Thymus (tissue), 11 donors: Measurements from ENCODE around the gene GIPC1. TPM values are rescaled to one million over a fixed set of nuclear protein-coding genes. Genes with fewer than 3 reads are reported as not detected.

ENCODE experiments used
- DNase-seq, 9 donors: peaks; one replicate each; pipeline ENCODE4 v3.0.0-alpha.2; 2013; ENCODE audit warnings: low spot score in 9 of 9, low read depth in 6 of 9, missing footprints in 1 of 9
- H3K27ac ChIP-seq, 2 donors: one replicate each; pipeline ENCODE4 v1.5.1; 2013; ENCODE audit warnings: control low read depth in 1 of 2, low read depth in 1 of 2, low read length in 1 of 2, mild to moderate bottlenecking in 1 of 2, moderate library complexity in 1 of 2
- H3K27me3 ChIP-seq, 2 donors: one replicate each; pipeline ENCODE4 v1.5.1; 2013; ENCODE audit warnings: low read length in 1 of 2; ENCODE audit not compliant: control insufficient read depth in 2 of 2, insufficient read depth in 1 of 2
- H3K36me3 ChIP-seq, 2 donors: one replicate each; pipeline ENCODE4 v1.5.1; 2013; ENCODE audit warnings: low read length in 1 of 2, mild to moderate bottlenecking in 1 of 2, moderate library complexity in 1 of 2; ENCODE audit not compliant: control insufficient read depth in 2 of 2, insufficient read depth in 2 of 2
- H3K4me1 ChIP-seq, 2 donors: one replicate each; pipeline ENCODE4 v1.5.1; 2013; ENCODE audit warnings: low read length in 2 of 2; ENCODE audit not compliant: control insufficient read depth in 2 of 2, insufficient read depth in 2 of 2
- H3K4me3 ChIP-seq, 2 donors: one replicate each; pipeline ENCODE4 v1.5.1; 2013; ENCODE audit warnings: low read length in 2 of 2, control low read depth in 1 of 2, mild to moderate bottlenecking in 1 of 2
- H3K9me3 ChIP-seq, 2 donors: one replicate each; pipeline ENCODE4 v1.5.1; 2013; ENCODE audit warnings: low read length in 1 of 2, mild to moderate bottlenecking in 1 of 2; ENCODE audit not compliant: control insufficient read depth in 2 of 2, insufficient read depth in 1 of 2
- WGBS: extraction: QIAGEN DNeasy Blood & Tissue Kit; methylation state at CpG from one replicate; pipeline ENCODE4 v1.1.7; 2013; 5-methylcytosine and 5-hydroxymethylcytosine counted together
- polyA plus RNA-seq: library from polyadenylated mRNA; stranded (reverse); fragments of 200-250 nt; gene quantifications from one replicate; pipeline ENCODE4 v1.2.3, GENCODE V29; 2013
- total RNA-seq: library from RNA; stranded (reverse); fragments of 120-200 nt; gene quantifications from one replicate; pipeline ENCODE4 v1.2.4, GENCODE V29; 2013
- donor health status: healthy.

Gene GIPC1
- total and polyA plus RNA-seq, 2 donors: 58.5 to 63.1 TPM

DNA sequence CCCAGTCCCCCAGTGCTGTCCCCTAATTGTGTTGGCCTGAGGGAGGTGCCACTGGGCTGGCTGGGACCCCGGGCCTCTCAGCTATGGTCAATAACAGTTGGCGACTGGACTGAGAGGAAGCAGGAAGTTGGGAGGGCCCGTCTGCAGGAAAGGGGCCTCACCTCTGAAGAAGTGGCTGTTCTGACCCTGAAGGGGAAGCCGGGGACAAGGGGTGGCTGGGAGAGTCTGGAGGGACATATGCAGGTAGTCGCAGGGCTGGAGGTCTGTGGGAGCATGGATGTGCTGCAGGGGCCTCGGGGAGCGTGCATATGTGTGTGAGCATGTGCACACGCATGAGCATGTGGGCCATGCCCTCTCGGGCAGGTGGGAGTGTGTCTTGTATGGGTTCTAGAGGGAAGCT is 56.9 kb downstream of the GIPC1 start:
- Histone ChIP-seq H3K4me3 (no peak overlapping the region), H3K27me3 (no peaks in the 10 kb centered on the region), H3K9me3 (peaks cover 0 to 4% of the 10 kb centered on the region in 2 donors), H3K36me3 (peaks cover 24 to 32% of the 10 kb centered on the region in 2 donors), H3K27ac (peak overlapping the region in 1 of 2 donors; percentile 41), H3K4me1 (peaks cover 10 to 37% of the 10 kb centered on the region in 2 donors)
- DNase-seq: no peak
- 62% methylated on average over 9 of the region's 9 CpGs for WGBS

- H3K4me3 ChIP-seq: no peak overlapping the region
Observed at GRCh38 chr19:14437578-14438140, 58.3 kb downstream of the GIPC1 start.

GRCh38 chr19:14435320-14436050 is 60.4 kb downstream of the GIPC1 start:
- Histone ChIP-seq H3K9me3 (peaks cover 0 to 4% of the 10 kb centered on the region in 2 donors), H3K27ac (no peak overlapping the region), H3K27me3 (peaks cover 0 to 10% of the 10 kb centered on the region in 2 donors), H3K4me1 (peaks cover 12 to 48% of the 10 kb centered on the region in 2 donors), H3K36me3 (peaks cover 0 to 4% of the 10 kb centered on the region in 2 donors), H3K4me3 (no peak overlapping the region)
- WGBS: 95% methylated on average over 17 of the region's 17 CpGs
- no peak for DNase-seq

More at GRCh38 chr19:14437578-14438140, 58.3 kb downstream of the GIPC1 start:
- peaks cover 11 to 18% of the 10 kb centered on the region in 2 donors for H3K36me3 ChIP-seq
- H3K9me3 ChIP-seq: peaks cover 0 to 4% of the 10 kb centered on the region in 2 donors
- no peak overlapping the region for H3K27ac ChIP-seq
- DNase-seq: no peak
- no peaks in the 10 kb centered on the region for H3K27me3 ChIP-seq
- peaks cover 17 to 46% of the 10 kb centered on the region in 2 donors for H3K4me1 ChIP-seq
- 97% methylated on average over 7 of the region's 7 CpGs for WGBS

GRCh38 chr19:14434543-14435319 is 61.2 kb downstream of the GIPC1 start:
- Histone ChIP-seq H3K9me3 (peaks cover 0 to 4% of the 10 kb centered on the region in 2 donors), H3K36me3 (peaks cover 0 to 4% of the 10 kb centered on the region in 2 donors), H3K4me1 (peaks cover 9 to 41% of the 10 kb centered on the region in 2 donors), H3K4me3 (peak overlapping the region in 1 of 2 donors; percentile 70), H3K27me3 (peaks cover 0 to 10% of the 10 kb centered on the region in 2 donors), H3K27ac (peak overlapping the region in 1 of 2 donors; percentile 11)
- 90% methylated on average over 23 of the region's 23 CpGs for WGBS
- no peak for DNase-seq

DNA sequence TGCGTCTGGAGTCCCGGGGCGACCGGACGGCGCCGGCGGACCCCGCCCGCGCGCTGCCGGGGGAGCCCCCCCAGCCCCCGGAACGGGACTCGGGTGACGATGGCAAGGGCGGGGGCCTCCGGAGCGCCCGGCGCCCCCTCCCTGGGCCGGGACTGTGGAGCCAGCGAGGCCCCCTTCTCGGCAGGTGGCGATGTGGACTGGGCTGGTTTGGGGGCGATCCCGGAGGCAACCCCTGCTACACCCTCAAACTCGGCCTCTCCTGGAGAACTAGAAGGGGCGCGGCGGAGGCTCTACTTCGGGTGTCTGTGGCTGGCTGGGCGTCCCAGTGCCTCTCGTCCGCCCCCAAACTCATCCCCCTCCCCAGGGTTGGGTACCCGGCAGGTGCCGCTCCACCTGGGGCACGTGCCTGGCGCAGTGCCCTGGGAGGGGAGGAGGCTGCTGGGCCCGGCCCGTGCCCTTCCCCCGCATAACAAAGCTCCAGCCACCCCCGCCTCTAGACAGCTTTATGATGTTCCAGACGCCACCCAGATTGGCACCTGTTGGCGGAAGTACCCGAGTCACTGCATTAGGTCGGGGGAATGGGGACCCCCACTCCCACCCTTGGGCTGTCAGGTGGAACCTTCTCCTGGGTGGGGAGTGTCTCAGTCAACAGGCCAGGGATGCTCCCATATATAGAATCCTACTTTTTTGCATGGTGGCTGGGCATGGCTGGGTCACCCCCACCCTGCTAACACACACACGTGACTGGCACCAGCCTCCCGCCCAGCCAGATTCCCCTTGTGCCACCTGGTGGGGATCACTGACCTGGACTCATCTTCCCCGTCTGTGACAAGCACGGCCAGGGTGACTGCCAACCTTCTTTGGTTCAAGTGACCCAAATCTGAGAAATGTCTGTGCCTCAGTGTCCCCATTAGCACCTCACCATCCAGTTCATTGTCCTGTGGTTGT is 62.1 kb downstream of the GIPC1 start:
- Histone ChIP-seq H3K4me3 (peak overlapping the region; percentile 70 to 73), H3K4me1 (peaks cover 9 to 32% of the 10 kb centered on the region in 2 donors), H3K27ac (peak overlapping the region; percentile 50 to 54), H3K9me3 (peaks cover 0 to 4% of the 10 kb centered on the region in 2 donors), H3K36me3 (peaks cover 0 to 4% of the 10 kb centered on the region in 2 donors), H3K27me3 (peaks cover 0 to 10% of the 10 kb centered on the region in 2 donors)
- WGBS: 5% methylated on average over 52 of the region's 52 CpGs
- DNase-seq: peak in 4 of 9 donors; percentile 44 to 71 (median 47)

DNA sequence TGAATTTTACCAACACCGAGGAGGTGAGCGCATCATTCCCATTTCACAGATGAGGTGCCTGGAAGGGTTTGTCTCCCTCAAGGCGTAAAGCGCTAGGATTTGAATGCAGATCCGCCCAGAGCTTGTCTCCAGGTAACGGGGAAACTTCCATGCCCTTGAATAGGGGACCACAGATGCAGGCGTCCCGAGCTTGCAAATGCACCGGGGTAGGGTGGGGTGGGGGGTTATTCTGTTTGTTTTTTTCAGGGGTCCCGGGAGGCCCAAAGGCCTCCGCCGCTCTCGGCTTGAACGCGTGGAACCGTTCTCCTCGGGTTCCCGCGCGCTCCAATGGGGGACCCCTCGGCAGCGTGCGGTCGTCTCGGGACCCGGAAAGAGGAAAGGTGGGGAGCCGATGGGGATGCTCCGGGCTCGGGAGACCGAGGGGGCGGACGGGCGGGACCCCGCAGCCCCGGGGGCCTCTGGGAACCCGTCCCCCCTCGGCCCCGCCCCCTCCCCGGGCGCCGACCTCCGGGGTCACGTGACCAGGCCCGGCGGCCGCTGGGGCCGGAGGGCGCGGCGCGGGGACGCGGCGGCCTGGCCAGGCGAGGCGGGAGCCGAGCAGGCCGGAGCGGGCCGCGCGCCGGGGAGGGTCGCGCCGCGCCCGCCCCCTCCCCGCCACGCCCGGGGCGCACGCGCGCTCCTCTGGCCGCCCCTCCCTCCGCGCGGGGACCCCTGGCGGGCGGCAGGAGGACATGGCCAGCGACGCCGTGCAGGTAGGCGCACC is 63.0 kb downstream of the GIPC1 start, which contains the start of gene PKN1:
Gene PKN1 (plus strand): TSS at position 516 of the 763 bp plus-strand sequence. CDS start 216 bp downstream, at position 732.
- peaks cover 0 to 4% of the 10 kb centered on the region in 2 donors for H3K36me3 ChIP-seq
- H3K4me1 ChIP-seq: peaks cover 9 to 30% of the 10 kb centered on the region in 2 donors
- peak in 4 of 9 donors; percentile 26 to 64 (median 46) for DNase-seq
- peaks cover 0 to 10% of the 10 kb centered on the region in 2 donors for H3K27me3 ChIP-seq
- H3K9me3 ChIP-seq: peaks cover 0 to 4% of the 10 kb centered on the region in 2 donors
- peak within 1 kb of the TSS; percentile 70 to 73 for H3K4me3 ChIP-seq
- 3% methylated on average over 85 of the region's 85 CpGs for WGBS
- H3K27ac ChIP-seq: peak within 1 kb of the TSS; percentile 50 to 54

GRCh38 chr19:14430712-14431111 is 65.2 kb downstream of the GIPC1 start:
- DNase-seq: no peak
- Histone ChIP-seq H3K9me3 (peaks cover 0 to 4% of the 10 kb centered on the region in 2 donors), H3K36me3 (peaks cover 0 to 4% of the 10 kb centered on the region in 2 donors), H3K27ac (no peak overlapping the region), H3K4me1 (peaks cover 9 to 30% of the 10 kb centered on the region in 2 donors), H3K4me3 (no peak overlapping the region), H3K27me3 (peaks cover 0 to 10% of the 10 kb centered on the region in 2 donors)
- WGBS: 74% methylated on average over 3 of the region's 3 CpGs
